ENCODE results near the gene ZNF106.

- TF ChIP-seq ZNF274 (IDR thresholded peaks at IDR 0.05; ENCODE audit: low read depth, low read length) (no peak), SUZ12 (IDR thresholded peaks at IDR 0.05; ENCODE audit: extremely low read depth, insufficient read depth, insufficient read length) (no peak)
Measured at GRCh38 chr15:42371096-42371495, 119.8 kb downstream of the ZNF106 start.

Measured in NT2/D1 (cell line).